Memory B cell (primary cell): ENCODE data around the gene GLYR1.
"Not testable (repeated sequence)": the region's sequence is repeated elsewhere in the genome, so short reads cannot be mapped to it uniquely, and the experiment has no call there.

Source experiments
- ATAC-seq: fragments of 150-1000 bp; cut with Tn5 transposase; 2 replicates; pipeline ENCODE4 v1.10.0; 2021; ENCODE audit warnings: low read depth, mild to moderate bottlenecking, moderate library complexity
- DNase-seq, 2 donors: peaks; one replicate each; pipeline ENCODE4 v3.0.0; 2022; ENCODE audit warnings: low spot score in 2 of 2
- H3K27ac Mint-ChIP-seq: one replicate; pipeline ENCODE4 v1.8.0; 2022; ENCODE audit warnings: mild to moderate bottlenecking, moderate library complexity, mixed read lengths
- H3K27me3 Mint-ChIP-seq: one replicate; pipeline ENCODE4 v1.8.0; 2022; ENCODE audit warnings: mixed read lengths
- H3K36me3 Mint-ChIP-seq: one replicate; pipeline ENCODE4 v1.8.0; 2022; ENCODE audit warnings: mild to moderate bottlenecking, mixed read lengths
- H3K4me1 Mint-ChIP-seq: one replicate; pipeline ENCODE4 v1.8.0; 2022; ENCODE audit warnings: mixed read lengths
- H3K4me3 Mint-ChIP-seq: one replicate; pipeline ENCODE4 v1.8.0; 2022; ENCODE audit warnings: mild to moderate bottlenecking, moderate library complexity, mixed read lengths
- H3K9me3 Mint-ChIP-seq: one replicate; pipeline ENCODE4 v1.8.0; 2022; ENCODE audit warnings: mixed read lengths

The GLYR1 gene

DNA sequence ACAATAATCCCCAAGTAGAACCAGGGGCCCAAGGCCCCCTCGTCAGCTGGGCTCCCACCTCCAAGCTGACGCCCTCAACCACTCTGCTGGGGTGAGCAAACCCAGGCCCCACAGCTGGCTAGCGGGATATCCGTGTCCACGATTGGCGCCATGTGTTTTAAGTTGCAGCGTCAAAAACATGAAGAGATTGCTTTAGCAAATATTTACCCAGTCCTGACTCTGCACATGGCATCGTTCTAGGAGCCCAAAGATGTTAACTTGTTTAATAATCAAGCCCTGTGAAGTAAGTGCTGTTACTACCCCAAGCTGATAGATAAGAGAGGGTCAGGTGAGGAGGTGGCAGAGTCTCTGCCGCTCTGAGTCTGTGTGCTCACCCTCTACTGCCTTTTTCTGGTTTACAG is 58.6 kb downstream of the GLYR1 start:
- Mint-ChIP-seq H3K27me3 (peaks cover 3% of the 10 kb centered on the region), H3K9me3 (no peaks in the 10 kb centered on the region), H3K27ac (no peak overlapping the region), H3K4me1 (no peaks in the 10 kb centered on the region), H3K4me3 (no peak overlapping the region), H3K36me3 (no peaks in the 10 kb centered on the region)
- ATAC-seq = no peak
- no peak for DNase-seq

DNA sequence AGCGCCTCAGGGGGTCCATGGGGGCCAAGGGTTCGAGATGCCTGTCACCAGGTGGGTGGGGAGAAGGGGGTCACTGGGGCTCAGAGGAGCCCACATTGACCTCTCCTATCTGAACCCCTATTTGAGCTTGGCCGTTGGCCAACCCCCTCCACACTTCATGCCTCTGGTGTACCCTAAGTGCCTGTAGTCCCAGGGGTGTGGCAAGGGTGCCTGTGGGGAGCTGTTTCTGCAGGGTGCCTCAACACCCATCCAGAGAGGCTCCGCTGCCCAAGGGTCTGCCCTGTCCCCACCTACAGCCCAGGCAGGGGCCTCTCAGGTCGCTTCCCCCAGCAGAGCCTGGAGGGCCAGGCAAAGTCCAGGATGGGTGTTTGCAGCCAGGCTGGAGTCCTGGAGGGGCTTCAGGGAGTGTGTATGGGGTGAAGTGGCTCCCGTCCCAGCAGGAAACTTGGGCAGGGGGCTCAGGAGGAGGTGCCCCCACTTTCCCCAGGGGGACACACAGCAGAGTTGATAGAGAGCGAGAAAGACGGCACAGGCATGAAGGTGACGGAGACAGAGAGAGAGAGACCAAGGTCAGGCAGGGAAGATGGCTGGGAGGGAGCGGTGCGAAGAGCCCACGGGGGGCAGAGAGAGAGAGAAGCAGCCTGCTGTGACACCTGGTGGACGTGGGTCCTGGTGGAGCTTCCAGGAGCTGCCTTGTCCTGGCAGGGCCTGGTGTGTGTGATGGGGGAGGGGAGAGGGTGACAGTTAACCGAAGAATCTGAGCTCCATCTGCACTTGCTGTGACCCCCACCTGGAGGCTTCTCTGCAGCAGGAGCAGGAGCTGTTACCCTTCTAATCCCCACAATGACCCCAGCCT is 59.2 kb downstream of the GLYR1 start, which contains the start of gene SEPTIN12:
TSS of gene SEPTIN12 (minus strand) at position 719 of the 856 bp plus-strand sequence. CDS start at position 19, 700 bp downstream.
- Mint-ChIP-seq H3K4me3 (no peak within 1 kb of the TSS), H3K9me3 (no peaks in the 10 kb centered on the region), H3K27me3 (peaks cover 3% of the 10 kb centered on the region), H3K36me3 (no peaks in the 10 kb centered on the region), H3K4me1 (no peaks in the 10 kb centered on the region), H3K27ac (no peak within 1 kb of the TSS)
- no peak for ATAC-seq
- no peak for DNase-seq

DNA sequence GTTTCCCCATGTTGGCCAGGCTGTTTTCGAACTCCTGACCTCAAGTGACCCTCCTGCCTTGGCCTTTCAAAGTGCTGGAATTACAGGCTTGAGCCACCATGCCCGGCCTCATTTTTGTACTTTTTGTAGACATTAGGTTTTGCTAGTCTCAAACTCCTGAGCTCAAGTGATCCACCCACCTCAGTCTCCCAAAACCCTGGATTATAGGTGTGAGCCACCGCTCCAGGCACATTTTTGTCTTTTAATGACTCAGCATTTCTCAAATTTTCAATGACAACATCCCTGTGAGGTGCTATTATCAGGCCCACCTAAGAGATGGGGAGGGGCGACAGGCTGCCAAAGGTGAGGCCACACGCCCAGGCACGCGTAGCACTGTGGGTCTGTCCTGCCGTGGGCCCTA is 60.0 kb downstream of the GLYR1 start:
- H3K27ac Mint-ChIP-seq = no peak overlapping the region
- H3K4me3 Mint-ChIP-seq = no peak overlapping the region
- no peaks in the 10 kb centered on the region for H3K36me3 Mint-ChIP-seq
- peaks cover 4% of the 10 kb centered on the region for H3K4me1 Mint-ChIP-seq
- peaks cover 3% of the 10 kb centered on the region for H3K27me3 Mint-ChIP-seq
- ATAC-seq = no peak
- DNase-seq = no peak
- H3K9me3 Mint-ChIP-seq = no peaks in the 10 kb centered on the region

DNA sequence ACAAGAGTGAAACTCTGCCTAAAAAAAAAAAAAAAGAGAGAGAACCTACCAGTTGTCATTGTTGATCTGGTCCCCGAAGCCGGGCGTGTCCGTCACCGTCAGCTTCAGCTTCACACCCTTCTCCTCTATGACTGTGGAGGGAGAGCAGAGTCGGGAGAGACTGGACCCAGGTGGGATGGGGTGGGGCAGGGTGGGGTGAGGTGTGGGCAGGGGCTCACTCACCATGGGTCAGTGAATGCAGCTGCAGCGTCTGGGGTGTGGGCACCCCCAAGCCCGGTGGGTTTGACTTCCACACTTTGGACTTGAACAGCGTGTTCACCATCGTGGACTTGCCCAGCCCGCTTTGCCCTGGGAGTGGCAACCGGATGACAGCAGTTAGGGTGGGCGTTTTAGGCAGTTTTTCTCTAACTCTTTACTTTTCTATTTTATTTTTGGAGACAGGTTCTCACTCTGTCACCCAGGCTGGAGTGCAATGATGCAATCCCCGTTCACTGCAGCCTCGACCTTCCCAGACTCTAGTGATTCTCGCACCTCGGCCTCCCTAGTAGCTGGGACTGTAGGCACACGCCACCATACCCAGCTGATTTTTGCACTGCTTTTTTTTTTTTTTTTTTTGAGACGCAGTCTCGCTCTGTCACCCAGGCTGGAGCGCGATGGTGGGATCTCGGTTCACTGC is 61.2 kb downstream of the GLYR1 start:
- H3K27me3 Mint-ChIP-seq = peaks cover under 1% of the 10 kb centered on the region
- DNase-seq (no peak), ATAC-seq (no peak)
- H3K27ac Mint-ChIP-seq = no peak overlapping the region
- no peak overlapping the region for H3K4me3 Mint-ChIP-seq
- H3K4me1 Mint-ChIP-seq = peaks cover 4% of the 10 kb centered on the region
- H3K36me3 Mint-ChIP-seq = no peaks in the 10 kb centered on the region
- H3K9me3 Mint-ChIP-seq = no peaks in the 10 kb centered on the region

DNA sequence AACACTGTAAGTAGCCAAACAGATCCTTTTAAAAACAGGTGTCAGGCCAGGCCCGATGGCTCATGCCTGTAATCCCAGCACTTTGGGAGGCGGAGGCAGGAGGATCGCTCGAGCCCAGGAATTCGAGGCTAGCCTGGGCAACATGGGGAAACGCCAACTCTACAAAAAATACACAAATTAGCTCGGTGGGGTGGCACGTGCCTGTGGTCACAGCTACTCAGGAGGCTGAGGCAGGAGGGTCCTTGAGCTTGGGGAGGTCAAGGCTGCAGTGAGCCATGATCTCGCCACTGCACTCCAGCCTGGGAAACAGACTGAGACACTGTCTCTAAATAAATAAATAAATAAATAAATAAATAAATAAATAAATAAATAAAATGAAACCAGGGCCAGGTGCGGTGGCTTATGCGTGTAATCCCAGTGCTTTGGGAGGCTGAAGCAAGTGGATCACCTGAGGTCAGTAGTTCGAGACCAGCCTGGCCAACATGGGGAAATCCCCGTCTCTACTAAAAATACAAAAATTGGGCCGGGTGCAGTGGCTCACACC is 62.6 kb downstream of the GLYR1 start:
- H3K27ac Mint-ChIP-seq, H3K9me3 Mint-ChIP-seq, H3K27me3 Mint-ChIP-seq, H3K36me3 Mint-ChIP-seq, H3K4me3 Mint-ChIP-seq, H3K4me1 Mint-ChIP-seq, ATAC-seq, DNase-seq: not testable (repeated sequence)

DNA sequence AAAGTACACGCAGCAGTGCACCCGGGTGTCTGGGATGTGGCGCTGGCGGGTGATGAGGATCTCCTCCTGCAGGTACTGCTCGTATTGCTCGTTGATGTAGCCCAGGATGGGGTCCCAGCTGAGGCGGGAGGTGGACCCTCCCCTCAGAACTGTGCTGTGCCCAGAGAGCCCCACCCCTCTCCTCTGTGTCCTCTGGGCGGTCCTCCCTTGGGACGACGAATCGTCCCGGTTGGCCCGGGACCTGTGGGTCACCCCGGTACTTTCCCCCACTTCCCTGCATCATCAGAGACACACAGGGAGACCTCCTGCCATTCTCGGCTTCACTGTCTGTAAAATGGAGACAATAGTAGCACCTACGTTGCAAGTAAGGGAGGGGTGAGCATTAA is 63.1 kb downstream of the GLYR1 start:
- DNase-seq (no peak), ATAC-seq (no peak)
- Mint-ChIP-seq H3K9me3 (no peaks in the 10 kb centered on the region), H3K36me3 (no peaks in the 10 kb centered on the region), H3K4me1 (peaks cover 4% of the 10 kb centered on the region), H3K27me3 (no peaks in the 10 kb centered on the region), H3K27ac (no peak overlapping the region), H3K4me3 (no peak overlapping the region)

DNA sequence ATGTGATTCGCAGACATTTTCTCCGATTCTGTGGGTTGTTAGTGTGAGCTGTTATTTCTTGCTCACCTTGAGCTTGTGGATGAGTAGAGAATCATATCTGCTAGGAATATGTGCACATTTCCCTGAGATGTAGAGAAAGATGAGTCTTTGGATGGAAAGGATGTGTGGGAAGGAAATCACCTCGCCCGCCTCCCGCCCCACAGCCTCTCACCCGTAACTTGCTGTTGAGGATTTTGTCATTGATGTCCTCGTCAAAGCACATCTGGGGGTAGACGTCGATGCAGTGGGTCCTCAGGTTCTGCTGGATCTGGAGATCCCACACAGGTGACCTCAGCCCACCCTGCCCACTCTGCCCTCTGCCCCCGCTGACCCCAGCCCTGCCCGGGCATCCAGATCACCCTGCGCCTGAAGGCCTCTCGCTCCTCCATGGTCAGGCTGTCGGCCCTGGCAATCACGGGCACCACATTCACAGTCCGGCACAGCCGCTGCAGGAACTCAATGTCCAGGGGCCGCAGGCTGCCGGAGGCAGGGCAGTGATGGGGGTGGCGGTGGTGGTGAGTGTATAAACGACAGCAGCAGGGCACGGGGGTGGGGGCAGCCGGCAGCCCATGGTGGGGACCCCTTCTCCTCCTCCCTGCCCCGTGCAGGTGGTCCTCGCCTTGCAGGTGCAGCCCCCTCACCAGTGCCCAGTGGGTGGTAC is 63.7 kb downstream of the GLYR1 start:
- DNase-seq (no peak), ATAC-seq (no peak)
- Mint-ChIP-seq H3K27ac (no peak overlapping the region), H3K9me3 (no peaks in the 10 kb centered on the region), H3K27me3 (no peaks in the 10 kb centered on the region), H3K36me3 (no peaks in the 10 kb centered on the region), H3K4me3 (no peak overlapping the region), H3K4me1 (peaks cover 4% of the 10 kb centered on the region)

DNA sequence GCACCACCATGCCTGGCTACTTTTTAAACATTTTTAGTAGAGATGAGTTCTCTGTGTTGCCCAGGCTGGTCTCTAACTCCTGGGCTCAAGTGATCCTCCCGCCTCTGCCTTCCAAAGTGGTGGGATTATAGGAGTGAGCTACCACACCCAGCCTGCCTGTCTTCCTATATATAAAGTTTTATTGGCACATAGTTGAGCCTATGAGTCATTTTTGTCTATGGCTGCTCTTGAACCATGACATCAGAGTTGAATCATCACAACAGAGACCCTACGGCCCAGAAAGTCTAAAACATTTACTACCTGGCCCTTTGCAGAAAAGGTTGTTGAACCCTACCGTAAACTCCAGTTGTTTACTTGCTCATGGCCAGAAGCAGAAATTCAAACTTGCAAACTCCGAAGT is 66.9 kb downstream of the GLYR1 start:
- ATAC-seq = no peak
- peaks cover 4% of the 10 kb centered on the region for H3K4me1 Mint-ChIP-seq
- no peaks in the 10 kb centered on the region for H3K9me3 Mint-ChIP-seq
- H3K27ac Mint-ChIP-seq = no peak overlapping the region
- H3K36me3 Mint-ChIP-seq = no peaks in the 10 kb centered on the region
- no peak overlapping the region for H3K4me3 Mint-ChIP-seq
- no peak for DNase-seq
- H3K27me3 Mint-ChIP-seq = no peaks in the 10 kb centered on the region

DNA sequence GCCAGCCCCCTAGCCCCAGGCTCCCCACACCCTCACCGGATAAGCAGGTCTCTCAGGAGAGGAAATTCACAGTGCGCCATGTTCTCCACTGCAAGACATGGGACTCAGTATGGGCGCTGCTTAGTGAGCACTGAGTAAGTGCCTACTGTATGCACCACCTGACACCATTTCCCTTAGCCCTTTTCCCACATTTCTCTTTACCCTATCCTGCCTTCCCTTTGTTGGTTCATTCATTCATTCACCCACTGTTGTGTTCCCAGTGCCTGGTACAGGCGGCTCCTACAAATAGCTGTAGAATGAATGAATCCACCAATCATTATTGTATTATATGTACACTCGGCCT is 69.1 kb downstream of the GLYR1 start:
- DNase-seq (no peak), ATAC-seq (no peak)
- no peaks in the 10 kb centered on the region for H3K36me3 Mint-ChIP-seq
- no peak overlapping the region for H3K4me3 Mint-ChIP-seq
- H3K4me1 Mint-ChIP-seq = peaks cover 4% of the 10 kb centered on the region
- no peaks in the 10 kb centered on the region for H3K27me3 Mint-ChIP-seq
- no peak overlapping the region for H3K27ac Mint-ChIP-seq
- no peaks in the 10 kb centered on the region for H3K9me3 Mint-ChIP-seq

DNA sequence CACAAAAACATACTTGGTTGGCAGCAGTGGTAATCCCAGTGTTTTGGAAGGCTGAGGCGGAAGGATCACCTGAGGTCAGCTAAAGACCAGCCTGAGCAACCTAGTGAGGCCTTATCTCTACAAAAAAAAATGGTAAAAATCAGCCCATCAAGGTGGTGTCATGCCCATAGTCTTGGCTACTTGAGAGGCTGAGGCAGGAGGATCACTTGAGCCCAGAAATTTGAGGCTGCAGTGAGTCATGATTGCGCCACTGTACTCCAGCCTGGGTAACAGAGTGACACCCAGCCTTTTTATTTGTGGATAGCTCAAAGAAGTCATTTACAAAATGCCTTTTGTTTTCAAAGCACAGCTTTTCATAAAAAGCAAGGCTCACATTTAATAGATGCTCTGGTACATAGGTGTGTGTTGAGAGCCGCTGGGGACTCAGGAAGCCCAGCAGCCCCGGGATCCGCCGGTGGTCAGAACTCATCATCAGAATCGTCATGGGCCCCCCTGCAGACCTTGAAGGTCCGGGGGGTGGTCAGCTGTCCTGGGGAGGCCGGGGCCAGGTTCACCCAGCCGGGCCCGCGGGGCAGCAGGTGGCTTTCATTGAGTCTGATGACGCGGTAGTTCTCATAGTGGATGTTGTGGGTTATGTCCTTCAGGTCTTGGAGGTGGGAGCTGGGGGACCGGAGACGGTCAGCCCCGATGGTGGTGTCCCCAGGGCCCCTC is 69.6 kb downstream of the GLYR1 start:
- H3K4me1 Mint-ChIP-seq = peaks cover 4% of the 10 kb centered on the region
- no peaks in the 10 kb centered on the region for H3K36me3 Mint-ChIP-seq
- no peaks in the 10 kb centered on the region for H3K27me3 Mint-ChIP-seq
- ATAC-seq = no peak
- no peak overlapping the region for H3K4me3 Mint-ChIP-seq
- DNase-seq = no peak
- no peaks in the 10 kb centered on the region for H3K9me3 Mint-ChIP-seq
- H3K27ac Mint-ChIP-seq = no peak overlapping the region

DNA sequence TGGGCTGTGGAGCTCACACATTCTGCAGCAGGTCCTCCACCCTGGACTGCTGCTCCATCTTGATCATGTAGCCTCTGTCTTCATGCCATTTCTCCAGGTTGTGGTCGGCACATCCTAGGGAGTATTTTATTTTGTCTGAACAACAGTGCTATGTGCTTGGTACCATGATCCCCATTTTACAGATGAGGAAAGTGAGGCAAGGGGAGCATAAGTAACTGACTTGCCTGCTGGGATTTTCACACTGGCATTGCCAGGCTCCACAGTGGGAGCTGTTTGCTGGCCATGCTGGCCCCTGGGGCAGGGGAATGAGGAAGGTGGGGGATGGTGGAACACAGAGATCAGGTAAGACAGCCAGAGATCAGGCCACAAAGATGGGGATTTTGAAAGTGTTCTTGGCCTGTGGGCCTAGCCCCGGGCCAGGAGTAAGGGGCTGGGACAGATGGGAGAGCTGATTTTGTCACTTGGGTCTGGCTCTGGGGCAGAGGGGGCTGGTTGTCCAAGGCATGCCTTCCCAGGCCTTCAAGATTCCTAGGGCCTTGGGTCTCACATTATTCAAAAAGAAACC is 70.9 kb downstream of the GLYR1 start:
- H3K27ac Mint-ChIP-seq = no peak overlapping the region

DNA sequence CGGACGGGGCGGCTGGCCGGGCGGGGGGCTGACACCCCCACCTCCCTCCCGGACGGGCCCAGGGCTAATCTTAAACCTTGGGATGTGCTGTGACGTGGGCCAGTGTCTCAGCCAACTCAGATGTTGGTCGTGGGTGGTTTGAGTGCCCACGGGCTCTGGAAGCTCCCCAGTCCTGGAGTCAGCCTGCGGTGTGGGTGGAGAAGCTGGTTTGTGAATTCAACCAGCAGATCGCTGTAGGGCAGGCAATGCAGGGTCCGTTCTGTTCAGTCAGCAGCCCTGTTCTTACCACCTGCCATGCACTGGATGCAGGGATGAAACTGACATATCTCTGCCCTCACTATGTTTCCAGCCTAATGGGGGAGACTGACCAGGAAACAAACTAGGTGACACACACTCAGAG is 72.1 kb downstream of the GLYR1 start:
- Mint-ChIP-seq H3K27me3 (no peaks in the 10 kb centered on the region), H3K36me3 (no peaks in the 10 kb centered on the region), H3K4me1 (no peaks in the 10 kb centered on the region), H3K9me3 (no peaks in the 10 kb centered on the region), H3K4me3 (no peak overlapping the region), H3K27ac (no peak overlapping the region)
- DNase-seq = no peak
- no peak for ATAC-seq

More for the DNA sequence above, 70.9 kb downstream of the GLYR1 start:
- Mint-ChIP-seq H3K4me3 (no peak overlapping the region), H3K36me3 (no peaks in the 10 kb centered on the region), H3K4me1 (no peaks in the 10 kb centered on the region), H3K27me3 (no peaks in the 10 kb centered on the region), H3K9me3 (no peaks in the 10 kb centered on the region)
- ATAC-seq (no peak), DNase-seq (no peak)

DNA sequence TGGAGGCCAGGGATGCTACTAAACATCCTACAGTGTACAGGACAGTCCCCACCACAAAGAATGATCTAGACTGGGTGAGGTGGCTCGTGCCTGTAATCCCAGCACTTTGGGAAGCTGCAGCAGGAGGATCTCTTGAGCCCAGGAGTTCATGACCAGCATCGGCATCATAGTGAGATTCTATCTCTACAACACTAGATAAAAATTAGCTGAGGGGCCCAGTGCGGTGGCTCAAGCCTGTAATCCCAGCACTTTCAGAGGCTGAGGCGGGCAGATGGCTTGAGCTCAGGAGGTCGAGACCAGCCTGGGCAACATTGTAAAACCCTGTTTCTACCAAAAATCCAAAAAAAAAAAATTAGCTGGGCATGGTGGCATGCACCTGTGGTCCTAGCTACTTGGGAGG is 74.7 kb downstream of the GLYR1 start:
- Mint-ChIP-seq H3K27ac (no peak overlapping the region), H3K4me1 (peaks cover 13% of the 10 kb centered on the region), H3K9me3 (no peaks in the 10 kb centered on the region), H3K36me3 (no peaks in the 10 kb centered on the region), H3K27me3 (no peaks in the 10 kb centered on the region), H3K4me3 (no peak overlapping the region)
- DNase-seq (no peak), ATAC-seq (no peak)
